NCI-H1417 treated with DMSO at 0.1 percent for 48 hours (cell line): ENCODE results near the gene ACCSL.

Experiments
- DNase-seq: peaks from one replicate; lab custom pipeline; 2025; lab: John Stamatoyannopoulos, UW

The ACCSL gene

DNA sequence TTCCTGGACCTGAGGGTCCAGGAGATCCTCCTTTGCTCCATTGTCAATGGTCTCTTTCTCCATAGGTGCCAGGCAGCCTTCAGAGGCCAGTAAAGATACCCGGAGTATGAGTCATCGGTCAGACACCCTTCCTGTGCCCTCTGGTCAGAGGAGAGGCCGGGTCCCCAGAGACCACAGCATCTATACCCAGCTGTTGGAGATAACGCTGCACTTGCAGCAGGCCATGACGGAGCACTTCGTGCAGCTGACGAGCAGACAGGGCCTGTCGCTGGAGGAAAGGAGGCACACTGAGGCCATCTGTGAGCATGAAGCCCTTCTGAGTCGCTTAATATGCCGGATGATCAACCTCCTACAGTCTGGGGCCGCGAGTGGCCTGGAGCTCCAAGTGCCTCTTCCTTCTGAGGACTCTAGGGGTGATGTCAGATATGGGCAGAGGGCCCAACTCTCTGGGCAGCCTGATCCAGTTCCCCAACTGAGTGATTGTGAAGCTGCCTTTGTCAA is at the start of gene ACCSL:
TSS of gene ACCSL (plus strand) at position 51 of the 501 bp plus-strand sequence. CDS start at position 107, 56 bp downstream.
- DNase-seq, result no peak

DNA sequence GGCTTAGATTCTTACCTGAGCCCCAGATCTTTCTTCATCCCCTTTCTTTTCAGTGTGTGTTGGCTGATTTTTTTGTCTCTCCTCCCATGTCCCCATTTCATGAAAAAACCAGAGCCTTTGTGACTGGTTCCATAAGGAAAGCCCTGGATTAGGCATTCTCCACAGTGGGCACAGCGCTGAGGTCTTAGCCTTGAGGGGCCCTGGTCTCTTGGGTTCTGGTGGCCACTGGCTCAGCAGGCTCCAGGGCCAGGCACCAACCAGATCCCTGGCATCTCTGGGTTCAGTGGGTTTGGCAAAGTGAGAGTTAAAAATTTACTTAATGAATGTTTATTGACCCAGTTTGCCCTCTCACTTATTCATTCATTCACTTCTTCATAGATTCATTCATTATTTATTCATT is 49.5 kb upstream of the ACCSL start:
- DNase-seq, result no peak

DNA sequence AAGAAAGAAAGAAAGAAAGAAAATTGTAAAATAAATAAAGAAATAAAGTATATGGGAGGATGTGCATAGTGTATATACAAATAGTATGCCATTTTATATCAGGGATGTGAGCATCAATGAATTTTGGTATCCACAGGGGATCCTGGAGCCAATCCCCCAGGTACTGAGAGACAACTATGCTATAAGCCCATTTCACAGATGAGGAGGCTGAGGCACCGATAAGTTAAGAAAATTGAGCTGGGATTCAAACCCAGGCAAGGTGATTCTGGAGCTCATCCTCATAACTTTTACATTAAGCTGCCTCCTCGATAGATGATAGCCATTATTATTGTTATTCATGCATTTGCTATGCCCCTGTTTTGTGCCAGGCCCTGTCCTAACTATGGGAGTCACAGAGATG is 47.0 kb upstream of the ACCSL start:
- DNase-seq, result no peak

DNA sequence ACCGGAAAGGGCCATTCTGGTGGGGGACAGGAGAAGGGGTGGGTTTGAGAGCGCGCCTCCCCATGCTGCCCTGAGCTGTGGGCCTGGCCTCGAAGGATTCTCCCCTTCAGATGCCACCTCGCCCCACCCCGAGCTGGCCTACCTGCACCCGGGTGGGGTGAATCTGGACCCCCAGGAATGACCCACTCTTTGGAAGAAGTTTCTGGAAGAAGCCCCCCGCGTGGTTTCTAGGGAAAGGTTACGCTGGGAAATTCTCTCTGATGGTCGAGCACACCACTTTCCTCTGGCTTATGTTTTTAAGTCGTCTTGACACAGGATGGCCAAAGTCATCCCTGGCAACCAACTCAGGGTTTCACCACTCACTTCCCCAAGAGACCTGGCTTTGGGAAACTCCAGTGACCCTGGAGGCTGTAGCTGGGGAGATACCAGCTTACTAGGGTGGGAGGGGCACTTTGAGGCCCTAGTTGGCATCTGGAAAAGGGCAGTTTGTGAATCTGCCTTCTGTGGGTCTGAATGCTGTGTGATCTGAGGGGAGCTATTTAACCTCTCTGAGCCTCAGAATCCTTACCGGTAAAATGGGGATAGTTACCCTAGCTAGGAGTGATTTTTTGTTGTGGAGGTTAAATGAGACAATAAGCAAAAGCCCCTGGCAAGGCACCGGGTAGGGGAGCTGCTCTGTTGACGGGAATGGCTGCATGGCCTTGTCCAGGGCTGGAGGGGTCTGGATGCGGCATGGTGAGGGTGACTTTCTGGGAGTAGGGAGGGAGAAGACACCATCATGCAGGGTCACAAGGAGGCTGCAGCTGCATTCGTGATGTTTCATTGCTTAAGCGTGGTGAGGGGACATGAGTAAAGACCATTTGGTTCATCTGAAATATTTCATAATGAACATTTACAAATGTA is 45.3 kb upstream of the ACCSL start:
- no peak for DNase-seq

DNA sequence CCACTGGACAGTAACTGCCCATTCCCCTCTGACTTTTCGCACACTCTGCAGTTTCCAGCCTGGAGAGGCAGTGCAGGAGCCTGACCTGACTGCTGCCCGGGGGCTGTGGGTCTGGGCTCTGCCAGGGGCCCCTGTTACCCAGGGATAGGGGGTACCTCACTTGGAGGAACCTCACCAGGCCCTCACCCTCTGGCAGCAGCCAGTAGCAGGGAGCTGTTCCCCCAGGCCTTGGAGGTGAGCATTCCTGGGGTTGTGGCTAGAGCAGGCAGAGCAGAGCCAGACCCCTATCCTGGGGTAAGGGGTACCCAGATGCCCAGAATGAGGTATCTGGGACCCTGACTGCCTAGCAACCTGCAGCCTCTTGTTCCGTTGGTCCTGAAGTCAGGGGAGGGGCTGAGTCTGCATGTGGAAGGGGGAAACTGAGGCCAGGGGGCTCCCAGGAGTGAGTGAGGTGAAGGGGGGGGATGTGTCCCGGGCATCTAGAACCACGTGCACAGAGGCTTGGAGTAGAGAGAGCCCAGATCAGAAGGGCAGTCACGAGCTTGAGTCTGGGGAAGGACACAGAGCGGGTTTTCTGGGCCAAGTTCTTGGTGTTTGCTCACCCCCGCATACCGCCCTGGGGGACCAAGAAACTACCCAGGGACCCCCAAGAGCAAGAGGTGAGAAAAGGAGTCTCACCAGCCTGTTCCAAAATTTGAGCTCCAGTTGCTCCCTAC is 43.9 kb upstream of the ACCSL start:
- no peak for DNase-seq

DNA sequence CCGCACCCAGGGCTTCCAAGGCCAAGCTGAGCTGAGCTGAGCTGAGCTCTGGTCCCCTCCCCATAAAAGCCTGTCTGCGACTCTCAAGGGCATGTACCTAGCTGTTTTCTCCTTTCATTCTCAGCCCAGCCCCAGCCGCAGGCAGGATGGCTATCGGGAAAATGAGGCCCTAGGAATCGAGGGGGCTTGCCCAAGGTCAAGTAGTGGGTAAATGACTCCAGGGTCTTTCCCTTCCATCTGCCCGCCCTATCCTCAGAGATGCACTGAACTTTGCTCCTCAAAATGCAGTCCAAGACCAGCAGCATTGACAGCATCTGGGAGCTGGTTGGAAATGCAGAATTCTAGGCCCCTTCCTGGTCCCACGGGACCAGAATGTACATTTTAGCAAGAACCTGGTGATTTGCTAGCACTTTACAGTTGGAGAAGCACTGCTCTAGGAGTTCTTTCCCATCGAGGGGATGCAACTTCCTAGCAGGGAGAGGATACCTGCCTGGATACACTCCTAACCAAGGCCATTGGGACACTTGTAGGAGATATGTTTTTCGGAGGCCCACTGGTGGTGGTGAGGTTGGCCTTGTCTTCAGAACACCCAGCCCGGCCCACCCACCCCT is 43.2 kb upstream of the ACCSL start:
- no peak for DNase-seq

DNA sequence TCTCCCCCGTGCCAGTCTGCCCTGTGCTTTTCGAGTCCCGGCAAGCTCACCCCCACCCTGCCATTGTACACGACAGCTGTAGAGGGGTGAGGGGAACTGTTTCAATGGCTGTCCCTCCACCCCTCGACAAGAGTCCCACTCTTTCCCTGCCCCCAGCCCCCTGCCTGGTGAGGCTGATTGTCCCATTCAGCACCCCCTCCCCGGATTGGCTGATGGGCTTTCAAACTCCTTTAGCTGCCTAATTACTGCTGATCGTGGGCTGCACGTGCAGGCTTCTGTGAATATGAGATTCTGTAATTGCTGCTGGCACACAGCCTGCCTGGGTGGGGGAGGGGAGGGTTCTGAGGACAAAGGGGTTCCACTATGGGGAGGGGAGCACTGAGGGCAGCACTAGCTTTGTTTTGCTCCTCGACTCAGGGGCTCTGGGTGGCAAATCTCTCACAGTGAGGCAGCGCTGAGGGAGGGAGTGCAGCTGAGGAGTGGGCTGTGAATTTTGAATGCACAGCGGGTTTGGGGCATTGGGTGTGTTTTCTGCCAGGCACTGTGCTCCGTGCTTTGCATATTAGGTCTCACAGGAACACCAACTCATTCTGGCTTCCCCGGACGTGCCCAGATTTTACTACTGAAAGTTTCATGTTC is 42.6 kb upstream of the ACCSL start:
- peak; percentile 55 for DNase-seq

DNA sequence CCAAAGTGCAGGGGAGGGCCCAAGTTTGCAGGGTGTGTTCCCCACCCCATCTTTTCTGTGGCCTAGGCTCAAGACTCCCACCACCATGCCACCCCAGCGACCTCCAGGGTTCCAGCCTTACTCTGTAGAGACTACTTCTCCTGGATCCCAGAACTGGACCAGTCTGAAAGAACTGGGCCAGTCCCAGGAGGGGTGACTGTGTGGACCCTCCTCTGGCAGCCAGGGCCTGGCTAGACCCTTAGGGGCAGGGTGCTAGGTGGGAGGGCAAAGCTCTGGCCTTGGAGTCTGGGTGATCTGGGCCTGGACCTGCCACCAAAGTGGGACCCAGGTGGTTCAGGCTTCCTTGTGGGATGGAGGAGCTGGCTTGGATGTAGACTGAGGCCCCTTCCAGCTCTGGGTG is 41.8 kb upstream of the ACCSL start:
- DNase-seq, result no peak

DNA sequence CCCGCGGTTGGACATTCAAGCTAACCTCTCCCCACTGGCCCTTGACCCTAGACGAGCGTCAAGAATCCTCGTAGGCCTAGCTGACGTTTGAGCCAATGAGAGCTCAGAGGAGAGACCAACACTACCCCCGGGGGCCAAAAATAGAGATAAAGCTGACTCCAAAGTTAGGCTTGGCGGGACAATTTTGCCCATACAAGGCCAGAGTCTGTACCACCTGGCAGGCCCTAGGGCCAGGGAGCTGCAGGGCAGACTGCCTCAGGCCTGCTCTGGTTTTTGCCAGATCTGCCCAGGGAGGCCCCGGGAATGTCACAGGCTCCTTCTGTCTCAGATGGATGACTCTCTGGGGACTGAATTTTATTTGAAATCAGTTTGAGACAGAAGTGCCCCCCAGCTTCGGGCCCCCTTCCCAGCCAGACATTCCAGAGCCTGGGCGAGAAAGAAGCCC is 40.8 kb upstream of the ACCSL start:
- DNase-seq, result no peak

DNA sequence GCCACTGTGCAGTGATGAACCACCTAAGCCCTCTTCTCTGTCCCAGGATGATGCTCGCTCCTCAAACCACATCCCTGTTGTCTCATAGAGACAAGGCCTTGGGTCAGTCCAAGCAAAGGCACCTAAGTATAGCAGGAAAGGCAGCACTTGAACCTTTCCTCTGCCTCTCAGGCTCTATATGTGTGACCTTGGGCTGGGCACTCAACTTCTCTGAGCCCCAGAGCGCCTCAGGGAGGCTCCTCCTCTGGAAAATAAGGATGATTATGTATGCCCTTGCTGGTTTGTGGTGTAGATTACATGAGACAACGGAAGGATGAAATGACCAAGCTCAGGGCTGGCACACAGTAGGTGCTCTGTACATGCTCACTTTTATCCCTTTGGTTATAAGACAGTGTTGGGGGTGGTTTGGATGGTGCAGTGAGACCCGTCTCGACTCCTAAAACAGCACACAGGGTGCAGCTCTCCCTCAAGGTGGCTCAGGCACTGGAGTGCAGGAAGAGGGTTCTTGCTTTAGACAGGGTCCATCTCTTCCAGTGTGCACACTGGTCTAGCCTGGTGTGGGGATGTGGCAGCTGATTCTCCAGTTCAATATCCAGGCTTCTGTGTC is 40.2 kb upstream of the ACCSL start:
- no peak for DNase-seq

DNA sequence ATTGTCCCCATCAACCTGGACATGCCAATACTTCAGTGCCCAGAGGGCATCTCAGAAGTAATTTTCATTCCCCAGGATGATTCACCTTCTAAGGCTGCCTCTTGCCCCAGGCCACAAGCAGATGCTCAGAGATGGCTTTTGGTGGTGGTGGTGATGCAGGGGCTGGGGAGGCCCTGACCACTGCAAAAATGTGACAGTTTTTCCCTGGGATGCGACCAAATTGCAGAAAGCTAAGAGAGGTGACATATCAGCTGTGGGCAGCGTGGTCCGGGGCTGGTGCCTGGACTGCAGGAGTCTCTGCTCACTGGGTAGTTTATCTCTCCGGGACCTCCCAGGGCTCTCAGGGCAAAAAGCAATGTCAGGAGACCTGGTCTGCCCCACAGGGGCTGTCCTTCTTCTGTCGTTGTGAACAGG is 39.7 kb upstream of the ACCSL start:
- DNase-seq, result no peak

DNA sequence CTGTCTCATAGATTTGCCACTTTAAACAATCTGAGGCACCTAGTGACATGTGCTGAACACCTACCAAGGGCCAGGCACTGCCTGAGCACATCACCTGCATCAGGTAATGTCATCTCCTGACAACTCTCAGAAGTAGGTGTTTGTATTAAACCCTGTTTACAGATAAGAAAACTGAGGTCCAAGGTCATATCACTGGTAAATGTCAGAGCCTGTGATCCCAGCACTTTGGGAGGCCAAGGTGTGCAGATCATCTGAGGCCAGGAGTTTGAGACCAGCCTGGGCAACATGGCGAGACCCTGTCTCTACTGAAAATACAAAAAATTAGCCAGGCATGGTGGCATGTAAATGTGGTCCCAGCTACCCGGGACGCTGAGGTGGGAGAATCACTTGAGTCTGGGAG is 39.1 kb upstream of the ACCSL start:
- no peak for DNase-seq

DNA sequence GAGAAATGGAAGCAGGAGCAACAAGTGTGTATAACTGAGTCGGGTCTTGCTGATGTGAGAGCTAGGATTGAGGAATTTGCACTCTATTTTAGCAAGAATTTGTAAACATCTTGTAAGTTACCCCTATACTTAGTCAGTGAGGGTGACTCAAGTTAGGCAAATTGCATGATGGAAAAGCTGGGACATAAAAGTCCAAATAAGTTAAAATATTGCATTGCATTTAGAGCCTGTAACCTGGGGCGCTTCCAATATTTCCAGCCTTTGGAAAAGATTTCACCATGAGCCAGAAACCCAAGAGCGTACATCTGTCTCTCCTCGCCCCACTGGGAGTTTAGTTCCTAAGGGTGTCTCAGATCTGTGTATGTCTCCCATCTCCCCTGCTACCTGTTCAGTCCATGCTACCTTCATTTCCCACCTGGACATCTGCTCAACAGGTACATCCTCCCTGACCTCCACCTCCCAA is 37.0 kb upstream of the ACCSL start:
- DNase-seq, result no peak

DNA sequence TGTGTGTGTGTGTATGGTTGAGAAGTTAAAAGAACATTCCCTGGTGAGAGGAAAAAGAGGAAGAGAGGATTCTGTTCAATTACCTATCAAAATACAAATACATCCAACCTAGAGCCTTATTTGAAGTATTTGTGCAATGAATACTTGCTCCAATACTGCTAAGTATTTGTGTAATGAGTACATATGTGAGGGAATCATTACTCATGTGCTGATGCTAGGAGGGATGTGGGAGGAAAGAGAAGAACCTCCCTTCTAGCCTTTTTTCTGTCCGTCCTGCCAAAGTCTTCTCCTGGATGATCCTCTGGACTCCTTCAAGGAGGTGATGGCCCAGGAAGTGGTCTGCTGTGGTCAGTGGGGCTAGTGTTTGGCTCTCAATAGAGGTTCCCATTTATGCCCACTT is 36.0 kb upstream of the ACCSL start:
- no peak for DNase-seq

DNA sequence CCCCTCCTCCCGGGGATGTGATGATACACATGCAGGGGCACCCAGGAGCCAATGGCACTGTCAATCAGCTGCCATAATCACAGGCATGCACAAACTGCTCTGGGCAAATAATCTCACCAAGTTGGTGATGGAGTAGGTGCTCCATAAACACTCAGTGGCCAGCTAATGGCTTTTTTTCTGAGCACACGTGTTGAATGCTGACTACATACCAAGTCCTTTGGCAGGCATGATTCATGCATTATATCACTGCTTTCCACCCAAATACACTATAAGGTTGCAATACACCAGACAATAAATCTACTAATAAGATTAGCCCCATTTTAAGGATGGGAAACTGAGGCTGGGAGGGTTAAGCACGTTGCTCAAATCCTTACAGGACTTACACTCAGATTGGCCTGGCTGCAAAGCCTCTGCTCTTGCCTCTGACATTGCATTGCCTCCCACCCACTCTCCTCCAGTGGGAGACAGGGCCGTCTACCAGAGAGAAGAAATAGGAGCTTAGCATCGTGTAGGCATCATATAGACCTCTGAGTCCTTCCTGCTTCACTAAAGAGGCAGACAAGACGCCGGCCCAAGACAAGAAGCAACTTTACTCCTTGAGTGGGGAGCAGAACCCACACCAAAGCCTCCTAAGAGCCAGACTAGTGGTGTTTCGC is 32.7 kb upstream of the ACCSL start:
- no peak for DNase-seq

DNA sequence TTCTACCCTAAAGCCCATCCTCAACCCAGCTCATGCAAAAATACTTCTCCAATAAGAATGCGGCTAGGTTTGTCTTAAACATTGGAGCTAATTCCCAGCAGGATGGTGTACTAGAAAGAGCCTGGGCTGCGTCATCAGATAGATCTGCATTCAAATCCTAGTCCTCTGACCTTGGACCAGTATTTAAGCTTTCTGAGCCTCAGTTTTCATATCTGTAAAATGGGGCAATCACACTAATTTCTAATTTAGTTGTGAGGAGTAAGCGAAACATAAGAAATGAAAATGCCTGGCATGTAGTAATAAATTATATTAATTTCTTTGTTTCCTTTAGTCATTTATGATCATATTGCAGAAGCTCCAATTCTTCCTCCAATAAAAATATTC is 32.2 kb upstream of the ACCSL start:
- DNase-seq, result no peak

DNA sequence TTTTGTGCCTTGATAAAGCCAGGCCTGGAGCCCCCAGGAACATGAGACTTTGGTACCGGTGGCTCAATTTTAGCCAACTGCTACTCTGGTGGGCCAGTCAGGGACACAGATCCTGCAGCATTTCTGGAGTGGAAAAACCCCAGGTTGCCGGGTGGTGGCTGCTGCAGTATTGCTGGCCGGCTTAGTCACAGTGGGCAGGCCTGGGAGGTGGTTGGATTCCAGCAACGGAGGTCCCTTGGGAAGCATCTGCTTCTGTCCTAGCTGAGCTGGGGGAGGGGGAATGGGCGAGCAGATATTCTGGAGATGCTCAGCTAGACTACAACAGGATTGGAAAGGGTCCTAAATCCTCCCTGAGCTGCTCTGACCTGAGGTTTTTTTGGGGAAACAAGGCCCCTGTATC is 31.6 kb upstream of the ACCSL start:
- no peak for DNase-seq

DNA sequence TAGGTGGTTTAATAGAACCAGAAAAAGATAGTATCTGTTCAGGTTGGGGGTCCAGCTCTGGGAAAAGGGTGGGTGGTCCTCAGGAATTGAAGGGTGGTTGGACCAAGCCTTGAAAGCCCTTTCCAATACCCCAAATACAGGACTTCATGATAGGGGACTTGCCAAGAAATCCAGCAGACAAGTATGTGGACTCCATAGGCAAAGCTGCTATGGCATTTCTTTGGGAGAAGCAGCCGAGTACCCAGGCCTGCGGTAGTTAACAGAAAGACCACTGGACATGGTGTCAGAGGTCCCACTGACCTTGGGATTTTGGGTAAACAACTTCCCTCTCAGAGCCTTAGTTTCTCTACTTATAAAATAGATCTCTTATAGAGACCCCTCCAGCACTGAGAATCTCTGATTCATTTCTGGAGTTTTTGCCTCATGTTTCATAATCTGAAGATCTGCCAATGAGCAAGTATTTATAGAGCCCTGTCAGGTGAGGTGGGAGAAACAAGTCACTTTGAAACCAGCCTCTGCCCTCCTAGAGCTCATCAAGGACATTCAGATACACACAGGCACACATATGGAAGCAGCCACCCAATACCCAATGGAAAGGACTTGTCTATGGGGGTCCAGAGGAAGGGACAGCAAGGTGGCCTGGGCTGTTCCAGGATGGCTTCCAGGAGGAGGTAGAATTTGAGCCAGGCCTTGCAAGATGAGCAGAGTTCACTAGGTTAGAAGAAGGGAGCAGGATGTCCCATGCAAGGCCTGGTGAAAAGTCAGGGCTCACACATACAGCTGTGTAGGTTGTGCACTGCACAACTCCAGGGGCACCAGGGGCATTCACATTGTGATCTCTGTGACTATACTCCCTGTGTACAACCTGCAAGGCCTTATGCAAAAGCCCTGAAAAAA is 31.0 kb upstream of the ACCSL start:
- DNase-seq, result no peak

DNA sequence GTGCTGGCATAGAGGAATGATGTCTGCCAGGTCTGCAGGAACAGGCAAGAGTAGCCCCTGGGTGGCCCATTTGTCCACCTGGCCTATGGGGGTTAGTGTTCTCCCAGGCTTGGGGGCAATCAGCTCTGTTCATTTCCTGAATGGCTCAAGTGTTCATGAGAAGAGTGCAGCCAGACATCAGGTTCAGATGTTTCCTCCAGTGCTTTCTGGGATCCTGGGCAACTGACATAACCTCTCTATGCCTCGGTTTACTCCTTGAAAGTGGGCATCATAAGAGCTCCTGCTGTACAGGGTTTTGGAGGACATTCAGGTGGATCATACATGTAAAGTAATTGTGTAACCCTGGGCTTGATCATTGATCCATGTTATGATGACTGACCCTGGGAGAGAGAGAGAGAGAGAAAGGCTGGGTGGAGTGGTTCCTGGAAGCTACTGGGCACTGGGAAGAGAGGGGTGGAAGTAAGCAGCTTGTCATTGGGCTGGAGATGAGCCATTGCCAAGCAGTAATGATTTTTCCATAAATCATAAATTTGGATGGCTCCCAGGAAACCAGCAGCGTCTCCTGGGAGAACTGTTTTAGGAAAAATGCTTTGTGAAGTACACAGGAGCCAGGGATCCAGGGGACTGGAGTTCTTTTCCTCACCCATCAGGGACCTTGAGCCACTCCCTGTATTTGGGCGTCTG is 30.2 kb upstream of the ACCSL start:
- no peak for DNase-seq

DNA sequence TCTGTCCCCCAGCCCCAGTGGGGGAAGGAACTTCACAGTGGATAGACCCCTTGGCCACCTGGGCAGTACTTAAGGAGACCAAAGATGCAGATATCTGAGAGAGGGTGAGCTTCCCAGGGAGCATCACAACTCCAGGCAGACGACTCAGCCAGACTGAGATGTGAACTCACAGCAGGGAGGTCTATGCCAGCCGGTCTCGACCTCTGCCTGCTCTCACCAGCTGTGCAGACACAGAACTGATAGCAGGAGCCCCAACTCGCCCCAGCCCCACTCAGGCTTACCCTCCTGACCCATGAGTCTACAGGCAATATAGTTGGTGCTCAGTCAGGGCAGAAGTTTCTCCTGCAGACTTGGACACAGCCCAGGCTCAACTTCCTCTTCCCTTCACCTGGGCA is 29.7 kb upstream of the ACCSL start:
- DNase-seq, result no peak
